RWPE1 (cell line): ENCODE data around the gene CCDC61.

Experiments
- CTCF ChIA-PET: fragments of 350-600 bp; sonication (Branson Sonifier 250); formaldehyde crosslinking; extraction: SDS; loops from one replicate; lab custom pipeline; 2021; lab: Yijun Ruan, JAX
- POLR2A ChIA-PET: fragments of 400-600 bp; formaldehyde crosslinking; extraction: SDS; loops from one replicate; lab custom pipeline; 2020; ENCODE audit warnings: antibody characterized with exemption; ENCODE audit not compliant: low non-redundant PET; lab: Yijun Ruan, JAX
- DNase-seq: peaks from one replicate; pipeline ENCODE4 v3.0.0; 2012; ENCODE audit warnings: low spot score
- H3K27ac ChIP-seq: fragments of 450-650 bp; 2 replicates; pipeline ENCODE4 v1.5.1; 2017
- CTCF ChIP-seq: fragments of 450-650 bp; conservative IDR thresholded peaks from 2 replicates; pipeline ENCODE4 v1.5.1; 2017; ENCODE audit warnings: low read depth, mild to moderate bottlenecking

Gene CCDC61

GRCh38 chr19:46063201-46063600 lies 67.9 kb downstream of the CCDC61 start:
- CTCF ChIA-PET = interaction anchor here (0.5 to 1.7 kb wide), 4 partner anchors 16 to 76 kb away, joined by 3 to 5 read pairs (median 4); no protein-coding TSS in a partner anchor

GRCh38 chr19:46065486-46066071 lies 70.3 kb downstream of the CCDC61 start:
- TF ChIP-seq CTCF = no peak
- DNase-seq = peak; percentile 60
- CTCF ChIA-PET = interaction anchor here (0.7 to 1.4 kb wide), 3 partner anchors 11 to 249 kb away, joined by 3 to 9 read pairs (median 3); no protein-coding TSS in a partner anchor
- peak overlapping the region; percentile 69 for H3K27ac ChIP-seq
- POLR2A ChIA-PET = no interaction called here

More at GRCh38 chr19:46063201-46063600, 67.9 kb downstream of the CCDC61 start:
- POLR2A ChIA-PET = no interaction called here
- no peak overlapping the region for H3K27ac ChIP-seq
- no peak for TF ChIP-seq CTCF
- DNase-seq = no peak

GRCh38 chr19:46066471-46066870 lies 71.2 kb downstream of the CCDC61 start:
- no peak for TF ChIP-seq CTCF
- CTCF ChIA-PET = interaction anchor here (0.7 to 1.8 kb wide), 5 partner anchors 11 to 250 kb away, joined by 3 to 9 read pairs (median 4); no protein-coding TSS in a partner anchor
- no peak overlapping the region for H3K27ac ChIP-seq
- no peak for DNase-seq
- POLR2A ChIA-PET = no interaction called here

- peak overlapping the region; percentile 37; the same call in 1 of the 2 replicates for H3K27ac ChIP-seq
- POLR2A ChIA-PET = no interaction called here
- DNase-seq = no peak
- CTCF ChIA-PET = interaction anchor here (0.6 to 1.8 kb wide), 3 partner anchors 11 to 39 kb away, joined by 5 to 6 read pairs (median 6); no protein-coding TSS in a partner anchor
- no peak for TF ChIP-seq CTCF
These were observed 72.4 kb downstream of the CCDC61 start for GRCh38 chr19:46067691-46068090.
